GM21737 (cell line): ENCODE results near the gene GRIN2D.

Experiments
- ATAC-seq: cut with Tn5 transposase; IDR thresholded peaks from one replicate; pipeline ENCODE4 v1.9.1; 2021; ENCODE audit warnings: mild to moderate bottlenecking, moderate library complexity; ENCODE audit not compliant: unreplicated experiment

The GRIN2D gene

DNA sequence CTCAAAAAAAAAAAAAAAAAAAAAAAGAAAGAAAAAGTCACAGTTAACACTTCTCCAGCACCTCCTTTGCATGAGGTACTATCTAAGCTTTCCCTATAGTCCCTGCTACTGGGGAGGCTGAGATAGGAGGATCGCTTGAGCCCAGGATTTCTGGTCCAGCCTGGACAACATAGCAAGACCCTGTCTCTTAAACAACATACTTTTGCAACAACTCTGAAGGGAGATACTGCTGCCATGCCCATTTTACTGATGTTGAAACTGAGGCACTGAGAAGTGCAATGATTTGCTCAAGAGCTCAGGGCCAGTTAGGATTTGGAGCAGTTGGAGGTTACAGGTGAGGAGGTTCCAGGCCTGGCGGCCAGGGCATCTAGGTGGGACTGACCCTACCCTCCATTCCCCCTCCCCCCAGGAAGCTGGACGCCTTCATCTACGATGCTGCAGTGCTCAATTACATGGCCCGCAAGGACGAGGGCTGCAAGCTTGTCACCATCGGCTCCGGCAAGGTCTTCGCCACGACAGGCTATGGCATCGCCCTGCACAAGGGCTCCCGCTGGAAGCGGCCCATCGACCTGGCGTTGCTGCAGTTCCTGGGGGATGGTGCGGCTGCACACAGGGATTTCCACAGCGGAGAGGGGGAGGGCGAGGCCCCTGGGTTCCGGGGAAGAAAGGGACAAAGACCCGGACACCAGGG lies 48.0 kb downstream of the GRIN2D start:
- ATAC-seq = no peak

DNA sequence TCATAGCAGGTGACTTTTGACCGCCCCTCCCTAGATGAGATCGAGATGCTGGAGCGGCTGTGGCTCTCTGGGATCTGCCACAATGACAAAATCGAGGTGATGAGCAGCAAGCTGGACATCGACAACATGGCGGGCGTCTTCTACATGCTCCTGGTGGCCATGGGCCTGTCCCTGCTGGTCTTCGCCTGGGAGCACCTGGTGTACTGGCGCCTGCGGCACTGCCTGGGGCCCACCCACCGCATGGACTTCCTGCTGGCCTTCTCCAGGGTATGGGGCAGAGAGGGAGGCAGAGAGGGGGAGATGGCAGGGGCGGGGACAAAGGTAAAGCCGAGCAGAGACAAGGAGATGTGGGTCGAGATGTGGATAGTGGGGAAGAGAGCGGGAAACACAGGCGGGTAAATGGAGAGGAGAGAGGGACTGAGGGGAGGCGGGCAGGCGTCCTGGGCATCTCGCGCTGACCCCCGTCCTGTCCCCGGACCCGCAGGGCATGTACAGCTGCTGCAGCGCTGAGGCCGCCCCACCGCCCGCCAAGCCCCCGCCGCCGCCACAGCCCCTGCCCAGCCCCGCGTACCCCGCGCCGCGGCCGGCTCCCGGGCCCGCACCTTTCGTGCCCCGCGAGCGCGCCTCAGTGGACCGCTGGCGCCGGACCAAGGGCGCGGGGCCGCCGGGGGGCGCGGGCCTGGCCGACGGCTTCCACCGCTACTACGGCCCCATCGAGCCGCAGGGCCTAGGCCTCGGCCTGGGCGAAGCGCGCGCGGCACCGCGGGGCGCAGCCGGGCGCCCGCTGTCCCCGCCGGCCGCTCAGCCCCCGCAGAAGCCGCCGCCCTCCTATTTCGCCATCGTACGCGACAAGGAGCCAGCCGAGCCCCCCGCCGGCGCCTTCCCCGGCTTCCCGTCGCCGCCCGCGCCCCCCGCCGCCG lies 48.9 kb downstream of the GRIN2D start:
- no peak for ATAC-seq

DNA sequence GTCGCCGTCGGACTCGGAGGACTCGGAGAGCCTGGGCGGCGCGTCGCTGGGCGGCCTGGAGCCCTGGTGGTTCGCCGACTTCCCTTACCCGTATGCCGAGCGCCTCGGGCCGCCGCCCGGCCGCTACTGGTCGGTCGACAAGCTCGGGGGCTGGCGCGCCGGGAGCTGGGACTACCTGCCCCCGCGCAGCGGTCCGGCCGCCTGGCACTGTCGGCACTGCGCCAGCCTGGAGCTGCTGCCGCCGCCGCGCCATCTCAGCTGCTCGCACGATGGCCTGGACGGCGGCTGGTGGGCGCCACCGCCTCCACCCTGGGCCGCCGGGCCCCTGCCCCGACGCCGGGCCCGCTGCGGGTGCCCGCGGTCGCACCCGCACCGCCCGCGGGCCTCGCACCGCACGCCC lies 49.8 kb downstream of the GRIN2D start:
- ATAC-seq = no peak
